ENCODE measurements around the gene COL6A2. TPM values are rescaled to one million over a fixed set of nuclear protein-coding genes. Genes with fewer than 3 reads are reported as not detected.
A peak's percentile ranks its signal among the peaks of the same experiment; 100 is the strongest.

Gene COL6A2
- total and polyA plus RNA-seq, 10 donors, result 101 to 259 (median 192) TPM

GRCh38 chr21:46080171-46081021 is 17.5 kb upstream of the COL6A2 start:
- H3K4me3 ChIP-seq, result no peak overlapping the region
- intact Hi-C loops (cut with DNase I; ENCODE audit: low total_unique reads), result no loop called here
- no peaks in the 10 kb centered on the region for H3K36me3 ChIP-seq
- 74 to 89% (median 79%) methylated on average over 20 to 30 of the region's 30 CpGs for whole genome bisulfite sequencing, 5 donors
- peaks cover 0 to 37% (median 0%) of the 10 kb centered on the region in 7 donors for H3K27me3 ChIP-seq (replicated peaks in 1 of 7)
- H3K4me1 ChIP-seq, result peaks cover 0 to 3% (median 0%) of the 10 kb centered on the region in 6 donors
- DNase-seq, result peak; percentile 71
- no peak overlapping the region for H3K27ac ChIP-seq
- TF ChIP-seq CTCF (IDR thresholded peaks at IDR 0.05 in 8 of 11, conservative IDR thresholded peaks at IDR 0.05 in 3 of 11) (no peak), POLR2A (IDR thresholded peaks at IDR 0.05) (no peak), POLR2AphosphoS5 (IDR thresholded peaks at IDR 0.05) (no peak)
- H3K9me3 ChIP-seq, result no peaks in the 10 kb centered on the region

- 83 to 89% (median 87%) methylated on average over 27 to 39 of the region's 39 CpGs for WGBS, 5 donors
- Histone ChIP-seq H3K9me3 (peaks cover 0 to 8% (median 2%) of the 10 kb centered on the region in 8 donors), H3K4me1 (peaks cover 0 to 3% (median 0%) of the 10 kb centered on the region in 6 donors), H3K36me3 (no peaks in the 10 kb centered on the region), H3K27me3 (replicated peaks in 1 of 7) (peaks cover 0 to 37% (median 0%) of the 10 kb centered on the region in 7 donors), H3K4me3 (no peak overlapping the region), H3K27ac (no peak overlapping the region)
- intact Hi-C loops (cut with DNase I; ENCODE audit: low total_unique reads), result no loop called here
- TF ChIP-seq POLR2A (IDR thresholded peaks at IDR 0.05) (no peak), CTCF (IDR thresholded peaks at IDR 0.05 in 8 of 11, conservative IDR thresholded peaks at IDR 0.05 in 3 of 11) (no peak), POLR2AphosphoS5 (IDR thresholded peaks at IDR 0.05) (no peak)
- peak; percentile 63 for DNase-seq
Measured at GRCh38 chr21:46081022-46081861, 16.7 kb upstream of the COL6A2 start.

DNA sequence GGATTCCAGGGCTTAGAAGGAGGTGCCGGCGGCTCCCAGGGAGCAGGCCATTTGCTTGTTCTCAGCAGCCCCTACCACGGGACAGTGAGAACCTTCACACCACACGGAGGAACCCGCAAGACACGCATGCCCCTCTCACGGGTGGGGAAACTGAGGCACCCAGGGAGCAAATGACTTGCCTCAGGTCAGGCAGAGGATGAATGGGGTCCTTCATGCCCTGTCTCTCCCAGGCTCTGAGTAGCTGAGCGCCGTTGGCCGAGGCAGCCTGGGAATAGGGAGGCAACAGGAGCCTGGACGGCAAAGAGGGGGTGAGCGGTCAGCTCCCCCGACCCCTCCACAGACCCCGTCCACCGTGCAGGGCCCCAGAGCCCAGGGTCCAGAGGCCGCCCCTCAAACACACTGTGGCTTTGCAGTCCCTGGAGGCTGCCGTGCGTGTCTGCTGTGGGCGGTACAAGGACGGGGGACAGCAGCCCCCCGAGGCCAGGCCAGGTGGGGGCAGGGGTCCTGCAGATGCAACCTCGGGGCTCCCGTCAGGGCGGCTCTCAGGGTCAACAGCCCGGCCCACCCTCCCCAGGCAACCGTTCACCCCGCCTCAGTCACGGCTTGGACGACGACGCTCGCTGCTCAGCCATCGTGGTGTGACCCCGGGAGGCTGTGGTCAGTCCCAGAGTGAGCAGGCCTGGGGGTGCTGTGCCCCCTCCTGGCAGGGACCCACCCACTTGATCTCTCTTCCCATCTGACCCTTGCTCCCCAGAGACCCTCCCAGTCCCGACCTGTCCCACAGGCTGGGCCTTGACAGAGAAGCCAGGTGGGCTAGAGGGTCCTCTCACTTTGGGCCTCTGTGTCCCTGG is 15.8 kb upstream of the COL6A2 start:
- peak; percentile 70 for DNase-seq
- H3K9me3 ChIP-seq, result peaks cover 0 to 16% (median 9%) of the 10 kb centered on the region in 8 donors
- WGBS, 5 donors, result 87 to 93% (median 89%) methylated on average over 15 to 35 of the region's 35 CpGs
- H3K27ac ChIP-seq, result no peak overlapping the region
- no peaks in the 10 kb centered on the region for H3K36me3 ChIP-seq
- H3K27me3 ChIP-seq (replicated peaks in 1 of 7), result peaks cover 0 to 37% (median 0%) of the 10 kb centered on the region in 7 donors
- H3K4me1 ChIP-seq, result peaks cover 0 to 3% (median 0%) of the 10 kb centered on the region in 6 donors
- intact Hi-C loops (cut with DNase I; ENCODE audit: low total_unique reads), result no loop called here
- no peak overlapping the region for H3K4me3 ChIP-seq
- no peak for TF ChIP-seq POLR2A (IDR thresholded peaks at IDR 0.05)
- TF ChIP-seq CTCF (IDR thresholded peaks at IDR 0.05 in 8 of 11, conservative IDR thresholded peaks at IDR 0.05 in 3 of 11), result no peak
- no peak for TF ChIP-seq POLR2AphosphoS5 (IDR thresholded peaks at IDR 0.05)

Data from spleen (tissue), 11 donors.